ENCODE measurements around the gene PRKCZ.

DNA sequence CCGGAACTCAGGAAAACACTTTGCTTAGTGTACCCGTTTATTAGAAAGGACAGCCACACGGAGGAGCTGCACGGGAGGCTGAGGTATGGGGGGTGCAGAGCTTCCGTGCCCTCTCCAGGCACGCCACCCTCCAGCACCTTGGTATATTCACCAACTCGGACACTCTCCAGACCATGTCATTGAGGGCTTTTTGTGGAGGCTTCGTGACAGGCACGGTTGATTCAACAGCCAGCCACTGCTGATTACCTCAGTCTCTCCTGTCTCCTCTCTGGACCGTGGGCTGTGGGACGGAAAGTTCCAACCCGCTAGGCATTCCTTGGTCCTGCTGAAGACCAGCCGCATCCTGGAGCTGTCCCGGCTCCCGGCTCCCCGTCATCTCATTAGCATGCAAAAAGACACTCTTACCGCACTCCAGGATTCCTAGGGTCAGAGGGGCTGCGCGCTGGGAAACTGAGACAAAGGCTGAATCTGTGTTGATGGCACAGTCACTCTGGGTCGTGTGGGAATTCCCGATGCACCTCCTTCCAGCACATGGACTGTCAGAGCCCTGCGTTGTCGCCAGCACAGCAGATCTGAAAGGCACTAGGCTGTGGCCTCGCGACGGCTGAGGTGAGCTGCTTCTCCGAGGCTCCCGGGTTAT, 65.6 kb downstream of the PRKCZ start:
- TF ChIP-seq POLR2AphosphoS5 (IDR thresholded peaks at IDR 0.05; ENCODE audit: low read depth) (no peak), EZH2phosphoT487 (IDR thresholded peaks at IDR 0.05; ENCODE audit: unreplicated experiment) (no peak), EZH2 (IDR thresholded peaks at IDR 0.05; ENCODE audit: low read depth, unreplicated experiment) (no peak), NANOG (IDR thresholded peaks at IDR 0.05; ENCODE audit: borderline replicate concordance) (no peak), CREB1 (CRISPR knock-in tag; IDR thresholded peaks at IDR 0.05; ENCODE audit: low read depth) (no peak; the same call in 1 of the 2 replicates), JUNB (IDR thresholded peaks at IDR 0.05; ENCODE audit: unreplicated experiment) (no peak)
- TF ChIP-seq, protein P1, sequence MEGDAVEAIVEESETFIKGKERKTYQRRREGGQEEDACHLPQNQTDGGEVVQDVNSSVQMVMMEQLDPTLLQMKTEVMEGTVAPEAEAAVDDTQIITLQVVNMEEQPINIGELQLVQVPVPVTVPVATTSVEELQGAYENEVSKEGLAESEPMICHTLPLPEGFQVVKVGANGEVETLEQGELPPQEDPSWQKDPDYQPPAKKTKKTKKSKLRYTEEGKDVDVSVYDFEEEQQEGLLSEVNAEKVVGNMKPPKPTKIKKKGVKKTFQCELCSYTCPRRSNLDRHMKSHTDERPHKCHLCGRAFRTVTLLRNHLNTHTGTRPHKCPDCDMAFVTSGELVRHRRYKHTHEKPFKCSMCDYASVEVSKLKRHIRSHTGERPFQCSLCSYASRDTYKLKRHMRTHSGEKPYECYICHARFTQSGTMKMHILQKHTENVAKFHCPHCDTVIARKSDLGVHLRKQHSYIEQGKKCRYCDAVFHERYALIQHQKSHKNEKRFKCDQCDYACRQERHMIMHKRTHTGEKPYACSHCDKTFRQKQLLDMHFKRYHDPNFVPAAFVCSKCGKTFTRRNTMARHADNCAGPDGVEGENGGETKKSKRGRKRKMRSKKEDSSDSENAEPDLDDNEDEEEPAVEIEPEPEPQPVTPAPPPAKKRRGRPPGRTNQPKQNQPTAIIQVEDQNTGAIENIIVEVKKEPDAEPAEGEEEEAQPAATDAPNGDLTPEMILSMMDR (conservative IDR thresholded peaks at IDR 0.05; ENCODE audit: low read depth in 2 of 2): no peak
- TF ChIP-seq, protein P2, sequence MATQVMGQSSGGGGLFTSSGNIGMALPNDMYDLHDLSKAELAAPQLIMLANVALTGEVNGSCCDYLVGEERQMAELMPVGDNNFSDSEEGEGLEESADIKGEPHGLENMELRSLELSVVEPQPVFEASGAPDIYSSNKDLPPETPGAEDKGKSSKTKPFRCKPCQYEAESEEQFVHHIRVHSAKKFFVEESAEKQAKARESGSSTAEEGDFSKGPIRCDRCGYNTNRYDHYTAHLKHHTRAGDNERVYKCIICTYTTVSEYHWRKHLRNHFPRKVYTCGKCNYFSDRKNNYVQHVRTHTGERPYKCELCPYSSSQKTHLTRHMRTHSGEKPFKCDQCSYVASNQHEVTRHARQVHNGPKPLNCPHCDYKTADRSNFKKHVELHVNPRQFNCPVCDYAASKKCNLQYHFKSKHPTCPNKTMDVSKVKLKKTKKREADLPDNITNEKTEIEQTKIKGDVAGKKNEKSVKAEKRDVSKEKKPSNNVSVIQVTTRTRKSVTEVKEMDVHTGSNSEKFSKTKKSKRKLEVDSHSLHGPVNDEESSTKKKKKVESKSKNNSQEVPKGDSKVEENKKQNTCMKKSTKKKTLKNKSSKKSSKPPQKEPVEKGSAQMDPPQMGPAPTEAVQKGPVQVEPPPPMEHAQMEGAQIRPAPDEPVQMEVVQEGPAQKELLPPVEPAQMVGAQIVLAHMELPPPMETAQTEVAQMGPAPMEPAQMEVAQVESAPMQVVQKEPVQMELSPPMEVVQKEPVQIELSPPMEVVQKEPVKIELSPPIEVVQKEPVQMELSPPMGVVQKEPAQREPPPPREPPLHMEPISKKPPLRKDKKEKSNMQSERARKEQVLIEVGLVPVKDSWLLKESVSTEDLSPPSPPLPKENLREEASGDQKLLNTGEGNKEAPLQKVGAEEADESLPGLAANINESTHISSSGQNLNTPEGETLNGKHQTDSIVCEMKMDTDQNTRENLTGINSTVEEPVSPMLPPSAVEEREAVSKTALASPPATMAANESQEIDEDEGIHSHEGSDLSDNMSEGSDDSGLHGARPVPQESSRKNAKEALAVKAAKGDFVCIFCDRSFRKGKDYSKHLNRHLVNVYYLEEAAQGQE (IDR thresholded peaks at IDR 0.05; ENCODE audit: unreplicated experiment): no peak
- TF ChIP-seq, protein P3, sequence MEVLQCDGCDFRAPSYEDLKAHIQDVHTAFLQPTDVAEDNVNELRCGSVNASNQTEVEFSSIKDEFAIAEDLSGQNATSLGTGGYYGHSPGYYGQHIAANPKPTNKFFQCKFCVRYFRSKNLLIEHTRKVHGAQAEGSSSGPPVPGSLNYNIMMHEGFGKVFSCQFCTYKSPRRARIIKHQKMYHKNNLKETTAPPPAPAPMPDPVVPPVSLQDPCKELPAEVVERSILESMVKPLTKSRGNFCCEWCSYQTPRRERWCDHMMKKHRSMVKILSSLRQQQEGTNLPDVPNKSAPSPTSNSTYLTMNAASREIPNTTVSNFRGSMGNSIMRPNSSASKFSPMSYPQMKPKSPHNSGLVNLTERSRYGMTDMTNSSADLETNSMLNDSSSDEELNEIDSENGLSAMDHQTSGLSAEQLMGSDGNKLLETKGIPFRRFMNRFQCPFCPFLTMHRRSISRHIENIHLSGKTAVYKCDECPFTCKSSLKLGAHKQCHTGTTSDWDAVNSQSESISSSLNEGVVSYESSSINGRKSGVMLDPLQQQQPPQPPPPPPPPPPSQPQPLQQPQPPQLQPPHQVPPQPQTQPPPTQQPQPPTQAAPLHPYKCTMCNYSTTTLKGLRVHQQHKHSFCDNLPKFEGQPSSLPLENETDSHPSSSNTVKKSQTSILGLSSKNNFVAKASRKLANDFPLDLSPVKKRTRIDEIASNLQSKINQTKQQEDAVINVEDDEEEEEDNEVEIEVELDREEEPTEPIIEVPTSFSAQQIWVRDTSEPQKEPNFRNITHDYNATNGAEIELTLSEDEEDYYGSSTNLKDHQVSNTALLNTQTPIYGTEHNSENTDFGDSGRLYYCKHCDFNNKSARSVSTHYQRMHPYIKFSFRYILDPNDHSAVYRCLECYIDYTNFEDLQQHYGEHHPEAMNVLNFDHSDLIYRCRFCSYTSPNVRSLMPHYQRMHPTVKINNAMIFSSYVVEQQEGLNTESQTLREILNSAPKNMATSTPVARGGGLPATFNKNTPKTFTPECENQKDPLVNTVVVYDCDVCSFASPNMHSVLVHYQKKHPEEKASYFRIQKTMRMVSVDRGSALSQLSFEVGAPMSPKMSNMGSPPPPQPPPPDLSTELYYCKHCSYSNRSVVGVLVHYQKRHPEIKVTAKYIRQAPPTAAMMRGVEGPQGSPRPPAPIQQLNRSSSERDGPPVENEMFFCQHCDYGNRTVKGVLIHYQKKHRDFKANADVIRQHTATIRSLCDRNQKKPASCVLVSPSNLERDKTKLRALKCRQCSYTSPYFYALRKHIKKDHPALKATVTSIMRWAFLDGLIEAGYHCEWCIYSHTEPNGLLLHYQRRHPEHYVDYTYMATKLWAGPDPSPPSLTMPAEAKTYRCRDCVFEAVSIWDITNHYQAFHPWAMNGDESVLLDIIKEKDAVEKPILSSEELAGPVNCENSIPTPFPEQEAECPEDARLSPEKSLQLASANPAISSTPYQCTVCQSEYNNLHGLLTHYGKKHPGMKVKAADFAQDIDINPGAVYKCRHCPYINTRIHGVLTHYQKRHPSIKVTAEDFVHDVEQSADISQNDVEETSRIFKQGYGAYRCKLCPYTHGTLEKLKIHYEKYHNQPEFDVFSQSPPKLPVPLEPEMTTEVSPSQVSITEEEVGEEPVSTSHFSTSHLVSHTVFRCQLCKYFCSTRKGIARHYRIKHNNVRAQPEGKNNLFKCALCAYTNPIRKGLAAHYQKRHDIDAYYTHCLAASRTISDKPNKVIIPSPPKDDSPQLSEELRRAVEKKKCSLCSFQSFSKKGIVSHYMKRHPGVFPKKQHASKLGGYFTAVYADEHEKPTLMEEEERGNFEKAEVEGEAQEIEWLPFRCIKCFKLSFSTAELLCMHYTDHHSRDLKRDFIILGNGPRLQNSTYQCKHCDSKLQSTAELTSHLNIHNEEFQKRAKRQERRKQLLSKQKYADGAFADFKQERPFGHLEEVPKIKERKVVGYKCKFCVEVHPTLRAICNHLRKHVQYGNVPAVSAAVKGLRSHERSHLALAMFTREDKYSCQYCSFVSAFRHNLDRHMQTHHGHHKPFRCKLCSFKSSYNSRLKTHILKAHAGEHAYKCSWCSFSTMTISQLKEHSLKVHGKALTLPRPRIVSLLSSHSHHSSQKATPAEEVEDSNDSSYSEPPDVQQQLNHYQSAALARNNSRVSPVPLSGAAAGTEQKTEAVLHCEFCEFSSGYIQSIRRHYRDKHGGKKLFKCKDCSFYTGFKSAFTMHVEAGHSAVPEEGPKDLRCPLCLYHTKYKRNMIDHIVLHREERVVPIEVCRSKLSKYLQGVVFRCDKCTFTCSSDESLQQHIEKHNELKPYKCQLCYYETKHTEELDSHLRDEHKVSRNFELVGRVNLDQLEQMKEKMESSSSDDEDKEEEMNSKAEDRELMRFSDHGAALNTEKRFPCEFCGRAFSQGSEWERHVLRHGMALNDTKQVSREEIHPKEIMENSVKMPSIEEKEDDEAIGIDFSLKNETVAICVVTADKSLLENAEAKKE (CRISPR knock-in tag; IDR thresholded peaks at IDR 0.05): no peak
